Keratinocyte (primary cell): ENCODE results near the gene ST8SIA1.

Experiments
- CTCF ChIP-seq, 3 experiments: IDR thresholded peaks in 1 of 3; conservative IDR thresholded peaks in 1 of 3; optimal IDR thresholded peaks in 1 of 3; 2 replicates in 2 of 3; 3 replicates in 1 of 3; pipeline versions ENCODE3 to v1.5.1; 2011; ENCODE audit warnings: low read length in 3 of 3, mild to moderate bottlenecking in 3 of 3, moderate library complexity in 2 of 3, control low read depth in 1 of 3, inconsistent platforms in 1 of 3; ENCODE audit not compliant: insufficient read depth in 2 of 3; ENCODE audit errors: extremely low read depth in 1 of 3
- EZH2 ChIP-seq: IDR thresholded peaks from one replicate; pipeline ENCODE4 v1.6.1; 2012; ENCODE audit warnings: inconsistent platforms, mild to moderate bottlenecking, low read length, moderate library complexity

- TF ChIP-seq EZH2, result no peak
- no peak for TF ChIP-seq CTCF (optimal IDR thresholded peaks at IDR 0.05 in 1 of 3, IDR thresholded peaks at IDR 0.05 in 1 of 3, conservative IDR thresholded peaks at IDR 0.05 in 1 of 3; ENCODE audit: extremely low read depth in 1 of 3, insufficient read depth in 2 of 3, low read length in 3 of 3)
Measured at GRCh38 chr12:22322091-22322490, 12.4 kb downstream of the ST8SIA1 start.
